AG04450 (cell line): ENCODE measurements around the gene HOXA3. TPM values are rescaled to one million over a fixed set of nuclear protein-coding genes. Genes with fewer than 3 reads are reported as not detected.

Experiments used
- CTCF ChIA-PET: fragments of 300-600, 350-600 bp; formaldehyde crosslinking; extraction: SDS; loops from one replicate; lab custom pipeline; 2022; ENCODE audit warnings: antibody characterized with exemption, inconsistent platforms; lab: Charles Lee
- POLR2A ChIA-PET: fragments of 350-600 bp; formaldehyde crosslinking; extraction: SDS; loops from one replicate; lab custom pipeline; 2021; ENCODE audit warnings: antibody characterized with exemption, inconsistent platforms; lab: Yijun Ruan, JAX
- DNase-seq: peaks from one replicate; pipeline ENCODE4 v3.0.0-alpha.2; 2011; ENCODE audit warnings: low read depth, low spot score
- H3K27ac ChIP-seq: one replicate; pipeline ENCODE4 v1.5.1; 2012; ENCODE audit warnings: low read depth, low read length, control low read depth
- H3K27me3 ChIP-seq: one replicate; pipeline ENCODE4 v1.6.0; 2012; ENCODE audit warnings: low read length; ENCODE audit not compliant: control insufficient read depth, insufficient read depth
- H3K4me3 ChIP-seq: 2 replicates; pipeline ENCODE4 v1.5.1; 2011; ENCODE audit warnings: mild to moderate bottlenecking, low read depth, low read length, control low read depth
- H3K9me3 ChIP-seq: 2 replicates; pipeline ENCODE4 v1.5.1; 2012; ENCODE audit warnings: low read length; ENCODE audit not compliant: control insufficient read depth, insufficient read depth
- CTCF ChIP-seq: IDR thresholded peaks from 2 replicates; pipeline ENCODE4 v1.5.1; 2011; ENCODE audit warnings: low read depth, low read length, control low read depth, inconsistent platforms
- polyA plus RNA-seq: library from polyadenylated mRNA; depleted of rRNA; stranded (reverse); fragments of >200 nt; gene quantifications from 2 replicates; pipeline ENCODE4 v1.2.3, GENCODE V29; 2011

Gene HOXA3
- polyA plus RNA-seq, 1 experiment = 1.6 TPM

- ChIA-PET POLR2A (no interaction called here), CTCF (no interaction called here)
- no peak for TF ChIP-seq CTCF
- H3K27ac ChIP-seq = no peak overlapping the region
- no peaks in the 10 kb centered on the region for H3K27me3 ChIP-seq
- DNase-seq = no peak
- no peaks in the 10 kb centered on the region for H3K9me3 ChIP-seq
- H3K4me3 ChIP-seq = no peak overlapping the region
Measured at GRCh38 chr7:27079234-27079975, 73.0 kb downstream of the HOXA3 start.

GRCh38 chr7:27078616-27079233 is 73.7 kb downstream of the HOXA3 start:
- TF ChIP-seq CTCF = no peak
- ChIA-PET POLR2A (no interaction called here), CTCF (no interaction called here)
- DNase-seq = no peak
- Histone ChIP-seq H3K4me3 (no peak overlapping the region), H3K9me3 (no peaks in the 10 kb centered on the region), H3K27me3 (no peaks in the 10 kb centered on the region), H3K27ac (no peak overlapping the region)

GRCh38 chr7:27073076-27073475 is 79.3 kb downstream of the HOXA3 start:
- Histone ChIP-seq H3K27me3 (no peaks in the 10 kb centered on the region), H3K27ac (no peak overlapping the region), H3K9me3 (no peaks in the 10 kb centered on the region), H3K4me3 (no peak overlapping the region)
- DNase-seq = no peak
- no peak for TF ChIP-seq CTCF
- ChIA-PET CTCF (no interaction called here), POLR2A (interaction anchor here (0.6 kb wide), 1 partner anchor 864 kb away, joined by 8 read pairs; no protein-coding TSS in a partner anchor)

- DNase-seq = no peak
- H3K27me3 ChIP-seq = no peaks in the 10 kb centered on the region
- POLR2A ChIA-PET = no interaction called here
- H3K27ac ChIP-seq = no peak overlapping the region
- no peaks in the 10 kb centered on the region for H3K9me3 ChIP-seq
- CTCF ChIA-PET = no interaction called here
- H3K4me3 ChIP-seq = no peak overlapping the region
- TF ChIP-seq CTCF = no peak
Measured at GRCh38 chr7:27071622-27072390, 80.6 kb downstream of the HOXA3 start.
